RWPE2 (cell line): Measurements from ENCODE around the gene CDX2.

Experiments
- ATAC-seq: fragments of 200-7000 bp; cut with Tn5 transposase; 3 replicates; pipeline ENCODE4 v1.9.1; 2021; ENCODE audit warnings: low read depth
- DNase-seq: peaks from one replicate; pipeline ENCODE4 v3.0.0-alpha.2; 2020; ENCODE audit warnings: low spot score
- H3K27ac ChIP-seq: fragments of 450-650 bp; 2 replicates; pipeline ENCODE4 v1.5.1; 2017; ENCODE audit warnings: mild to moderate bottlenecking; ENCODE audit not compliant: poor library complexity, severe bottlenecking
- H3K27me3 ChIP-seq: fragments of 250-450 bp; sonication (Bioruptor Pico); 2 replicates; pipeline ENCODE4 v1.5.1; 2021; ENCODE audit warnings: mild to moderate bottlenecking, moderate library complexity; ENCODE audit not compliant: insufficient read depth, poor library complexity, severe bottlenecking
- H3K36me3 ChIP-seq: fragments of 250-450 bp; sonication (Bioruptor Pico); 2 replicates; pipeline ENCODE4 v1.5.1; 2020; ENCODE audit warnings: low read depth, mild to moderate bottlenecking, moderate library complexity
- H3K4me1 ChIP-seq: fragments of 250-450 bp; sonication (Bioruptor Pico); 2 replicates; pipeline ENCODE4 v1.5.1; 2021; ENCODE audit warnings: mild to moderate bottlenecking, moderate library complexity; ENCODE audit not compliant: insufficient read depth, poor library complexity, severe bottlenecking
- H3K4me3 ChIP-seq: fragments of 250-450 bp; sonication (Bioruptor Pico); 2 replicates; pipeline ENCODE4 v1.5.1; 2021; ENCODE audit warnings: mild to moderate bottlenecking, moderate library complexity; ENCODE audit not compliant: severe bottlenecking
- H3K9me3 ChIP-seq: fragments of 250-450 bp; sonication (Bioruptor Pico); 2 replicates; pipeline ENCODE4 v1.5.1; 2021; ENCODE audit warnings: mild to moderate bottlenecking, moderate library complexity; ENCODE audit not compliant: severe bottlenecking
- CTCF ChIP-seq: fragments of 450-650 bp; IDR thresholded peaks from one replicate; pipeline ENCODE4 v1.5.1; 2017; ENCODE audit warnings: mild to moderate bottlenecking, moderate library complexity; ENCODE audit not compliant: poor library complexity, severe bottlenecking

The CDX2 gene

GRCh38 chr13:28001049-28001448 lies 31.9 kb upstream of the CDX2 start:
- Histone ChIP-seq H3K9me3 (no peaks in the 10 kb centered on the region), H3K36me3 (no peaks in the 10 kb centered on the region), H3K27me3 (no peaks in the 10 kb centered on the region), H3K4me3 (no peak overlapping the region), H3K27ac (no peak overlapping the region), H3K4me1 (no peaks in the 10 kb centered on the region)
- ATAC-seq, result no peak
- TF ChIP-seq CTCF, result no peak
- no peak for DNase-seq

DNA sequence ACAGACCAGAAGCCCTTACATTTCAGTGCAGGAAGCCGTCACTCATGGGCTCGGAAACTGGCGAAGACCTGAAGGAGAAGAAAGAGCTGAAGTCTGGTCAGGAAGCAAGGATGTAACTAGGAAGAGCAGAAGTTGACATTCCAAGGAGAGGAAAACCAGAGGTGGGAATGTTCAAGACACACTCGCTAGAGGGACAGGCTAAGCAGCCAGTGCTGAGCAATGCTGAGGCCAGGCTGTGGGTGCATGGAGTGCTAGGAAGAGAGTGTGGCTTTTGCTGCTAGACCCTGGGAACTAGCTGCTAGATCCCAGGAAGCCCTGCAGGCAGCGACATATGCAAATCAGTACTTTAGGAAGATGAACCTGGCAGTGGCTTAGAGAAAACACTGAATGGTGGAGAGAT lies 31.5 kb upstream of the CDX2 start:
- no peaks in the 10 kb centered on the region for H3K4me1 ChIP-seq
- no peaks in the 10 kb centered on the region for H3K9me3 ChIP-seq
- DNase-seq (no peak), ATAC-seq (no peak)
- no peak overlapping the region for H3K27ac ChIP-seq
- H3K36me3 ChIP-seq, result no peaks in the 10 kb centered on the region
- H3K4me3 ChIP-seq, result no peak overlapping the region
- TF ChIP-seq CTCF, result no peak
- H3K27me3 ChIP-seq, result no peaks in the 10 kb centered on the region

- Histone ChIP-seq H3K36me3 (no peaks in the 10 kb centered on the region), H3K27me3 (no peaks in the 10 kb centered on the region), H3K4me1 (no peaks in the 10 kb centered on the region), H3K4me3 (no peak overlapping the region), H3K27ac (no peak overlapping the region), H3K9me3 (no peaks in the 10 kb centered on the region)
- 0 out of 3 replicates have a peak, but pooled peaks have one; percentile 54 for ATAC-seq
- peak; percentile 60 for TF ChIP-seq CTCF
- DNase-seq, result no peak
Measured at GRCh38 chr13:27997904-27998522, 28.9 kb upstream of the CDX2 start.

DNA sequence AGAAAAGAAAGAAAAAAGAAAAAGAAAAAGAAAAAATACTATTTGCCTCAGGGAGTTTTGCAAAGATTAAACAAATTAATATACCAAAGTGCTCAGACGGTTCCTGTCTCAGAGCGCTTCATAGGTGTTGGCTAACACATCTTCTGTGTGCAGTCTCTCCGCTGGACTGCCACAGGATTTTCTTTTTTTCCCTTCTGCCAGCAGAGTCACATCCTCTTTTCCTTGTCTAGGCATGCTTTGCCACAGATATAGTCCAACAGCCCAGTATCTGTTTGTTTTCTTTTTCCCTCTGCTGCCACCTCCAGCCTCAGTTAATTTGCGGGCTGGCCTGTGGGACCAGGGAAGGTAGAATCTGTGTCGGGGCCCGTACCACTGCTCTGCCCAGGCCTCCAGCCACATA lies 22.8 kb upstream of the CDX2 start:
- Histone ChIP-seq H3K27me3 (no peaks in the 10 kb centered on the region), H3K4me1 (no peaks in the 10 kb centered on the region), H3K9me3 (no peaks in the 10 kb centered on the region), H3K27ac (no peak overlapping the region), H3K4me3 (no peak overlapping the region), H3K36me3 (no peaks in the 10 kb centered on the region)
- TF ChIP-seq CTCF, result no peak
- DNase-seq (no peak), ATAC-seq (peak; percentile 41)

- no peak for TF ChIP-seq CTCF
- 0 out of 3 replicates have a peak, but pooled peaks have one; percentile 38 for ATAC-seq
- no peak for DNase-seq
- H3K4me1 ChIP-seq, result no peaks in the 10 kb centered on the region
- H3K27me3 ChIP-seq, result peaks cover 6% of the 10 kb centered on the region
- H3K9me3 ChIP-seq, result no peaks in the 10 kb centered on the region
- H3K27ac ChIP-seq, result no peak within 1 kb of the TSS
- H3K4me3 ChIP-seq, result no peak within 1 kb of the TSS
- H3K36me3 ChIP-seq, result no peaks in the 10 kb centered on the region
Measured at GRCh38 chr13:27988520-27988919, 19.4 kb upstream of the CDX2 start, which contains the start of gene URAD. Gene URAD (minus strand): TSS chr13:27988693. CDS start chr13:27988637, 56 bp downstream.
